Posterior cingulate gyrus (tissue), 11 donors: ENCODE measurements around the gene ARHGDIB.

Experiments used
- DNase-seq, 10 donors: peaks; one replicate each; pipeline versions ENCODE4 v3.0.0 to v3.0.0-alpha.2; 2020 to 2021; ENCODE audit warnings: mixed read lengths in 3 of 10
- intact Hi-C: fragments of 100-400 bp; cut with DNase I; formaldehyde crosslinking; loops from one replicate; pipeline ENCODE4 v1.15.1; 2023

Gene ARHGDIB

DNA sequence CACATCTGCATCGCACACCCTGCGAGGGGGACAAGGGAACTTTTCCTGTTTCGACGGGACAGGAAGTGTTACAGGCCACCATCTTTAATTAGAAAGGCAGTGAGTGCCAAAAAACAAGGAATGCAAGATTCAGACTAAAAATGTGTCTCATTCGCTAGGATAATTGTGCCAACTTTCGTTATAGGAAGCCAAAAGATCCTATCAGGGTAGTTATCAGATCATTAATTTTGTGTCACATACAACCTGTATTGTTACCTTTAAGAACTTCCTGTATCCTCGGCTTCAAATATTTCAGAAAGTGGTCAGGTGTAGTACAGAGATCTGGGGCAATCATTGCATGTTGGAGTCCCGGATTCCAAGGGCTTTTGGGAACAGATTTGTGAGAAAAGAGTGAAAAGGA lies 56.5 kb downstream of the ARHGDIB start:
- DNase-seq: no peak
- intact Hi-C loops: no loop called here

DNA sequence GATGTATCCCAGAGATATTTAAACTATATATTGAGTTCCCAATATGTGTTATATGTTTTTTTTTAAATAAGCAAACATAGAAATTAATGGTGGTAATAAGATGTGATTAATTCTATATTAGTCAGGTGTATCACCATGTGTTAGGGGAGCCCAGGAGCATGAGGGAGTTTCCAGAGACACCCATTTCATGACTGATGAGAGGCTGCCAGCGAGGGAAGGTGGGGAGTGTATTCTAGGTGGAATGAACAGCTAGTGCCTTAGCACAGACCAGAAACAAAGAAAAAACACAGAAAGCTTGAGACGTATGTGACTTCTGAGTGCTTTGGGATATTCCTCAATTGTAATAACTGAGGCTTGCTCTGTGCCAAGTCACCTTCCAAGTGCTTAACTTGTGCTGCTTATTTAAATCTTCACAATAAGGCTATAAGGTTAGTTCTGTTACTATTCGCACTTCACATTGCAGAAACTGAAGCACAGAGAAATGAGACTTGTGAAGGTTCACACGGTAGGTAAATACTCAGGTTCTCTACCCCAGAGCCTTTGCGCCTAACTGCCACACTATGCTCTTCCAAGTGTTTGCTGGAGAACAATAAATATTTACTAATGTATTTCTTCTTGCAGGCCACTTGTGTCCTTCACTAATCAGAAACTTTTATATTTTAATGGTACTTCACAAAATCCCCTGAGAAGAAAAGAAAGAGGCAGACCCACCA lies 57.9 kb downstream of the ARHGDIB start:
- intact Hi-C loops: no loop called here
- no peak for DNase-seq

GRCh38 chr12:14902465-14902864 lies 58.9 kb downstream of the ARHGDIB start:
- DNase-seq: no peak
- intact Hi-C loops: no loop called here

DNA sequence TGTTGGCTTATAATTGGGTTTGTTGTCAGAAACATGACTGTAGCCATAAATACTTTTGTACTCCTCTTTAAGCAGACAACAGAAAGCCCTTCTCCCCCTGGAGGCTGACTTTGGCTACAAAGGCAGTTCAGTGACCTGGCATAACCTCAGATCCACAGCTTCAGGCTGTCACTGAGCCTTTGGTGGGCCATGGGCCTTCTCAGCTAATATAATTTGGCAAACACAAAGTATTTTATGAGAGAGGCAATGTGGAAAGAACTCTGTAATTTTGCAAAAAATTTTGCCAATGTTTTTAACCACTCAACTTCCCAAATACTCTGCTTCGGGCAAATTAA lies 60.2 kb downstream of the ARHGDIB start:
- intact Hi-C loops: no loop called here
- DNase-seq: peak in 1 of 10 donors; percentile 22

DNA sequence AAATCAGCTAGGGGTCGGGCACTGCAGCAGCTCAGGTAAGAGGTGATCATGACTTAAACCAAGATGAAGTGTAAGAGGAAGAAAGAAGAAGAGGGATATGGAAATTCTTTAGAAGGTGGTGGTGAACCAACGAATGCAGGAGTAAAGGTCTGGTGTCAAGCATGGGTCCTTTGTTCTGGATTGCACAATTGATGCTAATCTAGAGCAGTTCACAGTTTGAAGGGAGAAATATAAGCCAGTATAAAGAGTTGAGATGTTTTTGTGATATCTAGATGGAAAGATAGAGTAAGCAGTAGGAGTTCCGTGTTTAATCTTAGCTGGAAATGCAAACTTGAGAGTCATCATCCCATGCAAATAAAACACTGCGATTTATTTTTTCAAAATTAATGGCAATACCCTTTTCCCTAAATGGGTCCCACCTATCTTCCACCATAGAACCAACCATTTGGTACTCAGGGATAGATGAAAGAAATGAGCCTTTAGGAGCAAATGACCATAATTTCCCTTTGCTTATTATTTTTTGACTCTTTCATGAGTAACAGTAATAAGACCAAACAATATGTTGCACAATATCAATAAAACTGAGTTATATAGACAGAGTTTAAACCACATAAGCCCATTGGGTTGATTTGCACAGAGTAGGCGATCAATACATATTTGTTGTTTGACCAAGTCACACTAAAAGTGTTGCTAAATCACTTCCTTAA lies 60.7 kb downstream of the ARHGDIB start:
- no peak for DNase-seq
- intact Hi-C loops: no loop called here

GRCh38 chr12:14896521-14897169 lies 64.8 kb downstream of the ARHGDIB start:
- DNase-seq: no peak
- intact Hi-C loops: no loop called here

DNA sequence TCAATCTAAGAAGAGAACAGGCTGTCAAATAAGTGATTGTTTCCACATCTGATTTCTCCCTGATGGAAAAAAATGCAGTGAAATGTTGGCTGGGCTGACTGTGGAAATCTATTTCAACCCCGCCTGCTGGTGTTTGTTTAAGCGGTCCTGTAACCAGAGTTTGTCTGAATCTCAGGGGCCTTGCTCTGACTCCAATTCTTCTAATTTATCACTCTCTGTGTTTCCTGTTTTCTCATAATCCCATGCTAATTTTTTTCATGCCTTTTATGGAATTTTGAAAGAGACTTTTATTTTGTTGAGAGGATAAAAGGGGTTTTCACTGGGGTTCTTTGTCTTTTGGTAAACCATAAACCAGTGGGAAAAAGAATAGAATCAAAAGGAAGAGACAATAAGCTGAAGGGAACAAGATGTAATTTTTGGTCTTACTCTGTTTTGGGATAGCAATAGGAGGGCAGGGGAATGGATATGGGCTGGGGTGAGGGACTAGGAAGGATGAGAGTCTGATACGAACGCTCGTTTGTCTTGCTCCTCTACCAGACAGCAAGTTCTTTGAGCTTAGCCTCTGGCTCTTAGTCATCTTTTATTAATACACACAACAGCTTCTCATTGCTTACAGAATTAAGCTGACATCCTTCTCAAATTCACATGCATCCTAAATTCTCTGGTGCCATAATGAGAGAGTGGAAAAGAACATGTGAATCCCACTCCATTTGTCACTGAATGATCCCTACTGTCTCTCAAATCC lies 67.7 kb downstream of the ARHGDIB start:
- DNase-seq: no peak
- intact Hi-C loops: loop anchor here (1.0 kb wide), 1 partner anchor 48 kb away; no protein-coding TSS in a partner anchor

DNA sequence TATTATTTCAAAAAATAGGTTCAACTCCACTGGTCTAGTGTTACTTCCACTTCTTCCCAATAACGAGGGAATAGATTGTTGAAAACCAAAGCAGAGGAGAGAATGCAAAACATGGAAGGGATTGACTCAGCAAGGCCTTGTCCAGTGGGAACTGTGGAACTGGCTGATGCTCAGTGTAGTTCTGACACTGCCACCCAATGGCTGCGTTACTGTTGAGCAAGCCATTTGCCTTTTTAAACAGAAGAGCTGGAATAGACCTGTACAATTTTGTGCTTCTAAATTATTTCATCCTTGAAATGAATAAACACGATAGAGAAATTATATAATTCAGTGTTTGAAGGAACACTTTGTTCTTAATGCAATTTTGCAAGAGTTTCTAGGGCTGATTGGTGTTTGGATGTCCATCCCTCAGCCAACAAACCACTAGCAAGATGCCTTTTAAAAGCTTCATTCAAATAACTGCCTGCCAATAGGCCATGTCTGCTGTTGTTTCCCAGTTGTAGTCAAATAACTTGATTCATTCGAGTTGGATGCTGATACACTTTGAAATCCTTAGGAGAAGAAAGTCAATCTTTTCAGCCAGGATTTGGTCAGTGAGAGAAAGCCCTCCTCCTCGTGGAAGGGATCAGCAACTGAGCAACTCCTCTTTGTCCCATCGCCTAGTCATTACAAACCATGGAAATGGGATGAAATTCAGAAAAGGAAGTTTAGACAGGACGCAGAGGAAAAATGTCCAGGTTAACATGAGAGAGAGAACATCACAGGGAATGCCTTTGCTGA lies 68.5 kb downstream of the ARHGDIB start:
- intact Hi-C loops: loop anchor here (1.0 kb wide), 1 partner anchor 48 kb away; no protein-coding TSS in a partner anchor
- peak in 2 of 10 donors; percentile 39 to 43 for DNase-seq
